Naive thymus-derived CD4-positive, alpha-beta T cell (primary cell): Measurements from ENCODE around the gene HIPK4. TPM values are rescaled to one million over a fixed set of nuclear protein-coding genes. Genes with fewer than 3 reads are reported as not detected.
A peak's percentile ranks its signal among the peaks of the same experiment; 100 is the strongest.

ENCODE experiments used
- ATAC-seq: fragments of 150-1000 bp; cut with Tn5 transposase; 2 replicates; pipeline ENCODE4 v1.10.0; 2021; ENCODE audit warnings: mild to moderate bottlenecking, moderate library complexity
- CTCF ChIA-PET: fragments of 350-600 bp; sonication (Branson Sonifier 250); formaldehyde crosslinking; loops from one replicate; lab custom pipeline; 2021; ENCODE audit warnings: antibody characterized with exemption; lab: Charles Lee
- POLR2A ChIA-PET: fragments of 350-600 bp; sonication (Branson Sonifier 250); formaldehyde crosslinking; loops from one replicate; lab custom pipeline; 2021; ENCODE audit warnings: antibody characterized with exemption, inconsistent platforms; lab: Charles Lee
- DNase-seq, 9 donors: peaks; one replicate each; pipeline versions ENCODE4 v3.0.0 to v3.0.0-alpha.2; 2020 to 2022; ENCODE audit warnings: mixed read lengths in 1 of 9
- H3K27ac ChIP-seq: one replicate; pipeline ENCODE4 v1.7.0; 2013; ENCODE audit warnings: mild to moderate bottlenecking, low read depth, low read length, moderate library complexity
- H3K27me3 ChIP-seq, 2 donors: one replicate each; pipeline ENCODE4 v1.7.0; 2013; ENCODE audit warnings: low read length in 2 of 2, mild to moderate bottlenecking in 2 of 2, moderate library complexity in 2 of 2; ENCODE audit not compliant: control insufficient read depth in 2 of 2, insufficient read depth in 2 of 2
- H3K36me3 ChIP-seq, 3 experiments: 1 replicate in 2 of 3; 2 replicates in 1 of 3; pipeline ENCODE4 v1.7.0; 2013; ENCODE audit warnings: low read length in 3 of 3, mild to moderate bottlenecking in 3 of 3, moderate library complexity in 1 of 3; ENCODE audit not compliant: insufficient read depth in 3 of 3, control insufficient read depth in 2 of 3
- H3K4me1 ChIP-seq, 2 donors: one replicate each; pipeline ENCODE4 v1.7.0; 2013; ENCODE audit warnings: low read length in 2 of 2, mild to moderate bottlenecking in 2 of 2, moderate library complexity in 1 of 2; ENCODE audit not compliant: control insufficient read depth in 2 of 2, insufficient read depth in 2 of 2
- H3K4me3 ChIP-seq: 2 replicates; pipeline ENCODE4 v1.7.0; 2013; ENCODE audit warnings: mild to moderate bottlenecking, low read length
- H3K9me3 ChIP-seq, 3 experiments: 1 replicate in 2 of 3; 2 replicates in 1 of 3; pipeline ENCODE4 v1.7.0; 2013; ENCODE audit warnings: low read length in 3 of 3; ENCODE audit not compliant: control insufficient read depth in 2 of 3
- H3K27ac Mint-ChIP-seq, 9 donors: one replicate each; pipeline ENCODE4 v1.8.0; 2020 to 2022; ENCODE audit warnings: mixed read lengths in 9 of 9, mild to moderate bottlenecking in 8 of 9, moderate library complexity in 5 of 9, inconsistent platforms in 2 of 9
- H3K27me3 Mint-ChIP-seq, 5 donors: one replicate each; pipeline ENCODE4 v1.8.0; 2021 to 2022; ENCODE audit warnings: mixed read lengths in 5 of 5, mild to moderate bottlenecking in 1 of 5
- H3K36me3 Mint-ChIP-seq, 5 donors: one replicate each; pipeline ENCODE4 v1.8.0; 2020 to 2022; ENCODE audit warnings: mixed read lengths in 5 of 5, mild to moderate bottlenecking in 3 of 5, inconsistent platforms in 1 of 5
- H3K4me1 Mint-ChIP-seq, 7 donors: one replicate each; pipeline ENCODE4 v1.8.0; 2020 to 2022; ENCODE audit warnings: mixed read lengths in 7 of 7, mild to moderate bottlenecking in 3 of 7, inconsistent platforms in 1 of 7
- H3K4me3 Mint-ChIP-seq, 10 donors: one replicate each; pipeline ENCODE4 v1.8.0; 2020 to 2022; ENCODE audit warnings: mild to moderate bottlenecking in 10 of 10, mixed read lengths in 10 of 10, moderate library complexity in 6 of 10, inconsistent platforms in 2 of 10
- H3K9me3 Mint-ChIP-seq, 11 donors: one replicate each; pipeline ENCODE4 v1.8.0; 2020 to 2022; ENCODE audit warnings: mixed read lengths in 11 of 11, mild to moderate bottlenecking in 4 of 11, inconsistent platforms in 1 of 11, moderate library complexity in 1 of 11
- intact Hi-C, 2 donors: fragments of 100-400 bp; cut with micrococcal nuclease; formaldehyde crosslinking; loops; one replicate each; pipeline ENCODE4 v1.15.1; 2023
- polyA plus RNA-seq, 2 donors: library from polyadenylated mRNA; unstranded; fragments of 300-500 nt; fragmentation: Illumina TruSeq; gene quantifications; one replicate each; pipeline ENCODE4 v1.2.3, GENCODE V29; 2021
- total RNA-seq, 6 experiments: library from RNA in 5 of 6; stranded (reverse) in 5 of 6; gene quantifications; 1 replicate in 5 of 6; 2 replicates in 1 of 6; pipeline ENCODE4 v1.2.3 and lab custom pipeline; 2021 to 2026

The HIPK4 gene
- total and polyA plus RNA-seq, 7 experiments from 2014 or later: 0.12 to 0.24 TPM; not detected in 5

- Mint-ChIP-seq H3K9me3 (peaks cover 0 to 5% (median 0%) of the 10 kb centered on the region in 11 donors), H3K4me1 (peaks cover 12 to 43% (median 37%) of the 10 kb centered on the region in 7 donors), H3K4me3 (peak overlapping the region in 8 of 10 donors; percentile 28 to 93 (median 90)), H3K36me3 (peaks cover 0 to 7% (median 4%) of the 10 kb centered on the region in 5 donors), H3K27me3 (peaks cover 0 to 2% (median 0%) of the 10 kb centered on the region in 5 donors), H3K27ac (peak overlapping the region; percentile 93 to 100 (median 97))
- H3K4me3 ChIP-seq: no peak overlapping the region
- H3K27ac ChIP-seq: peak overlapping the region; percentile 90
- POLR2A ChIA-PET: interaction anchor here (0.9 to 7.3 kb wide), 8 partner anchors 10 to 43 kb away, joined by 3 to 60 read pairs (median 4); partner anchors contain the start of genes BLVRB, SERTAD3 and SPTBN4
- no peak for DNase-seq
- no peaks in the 10 kb centered on the region for H3K9me3 ChIP-seq
- ATAC-seq: no peak
- CTCF ChIA-PET: interaction anchor here (1.3 to 3.3 kb wide), 2 partner anchors 21 to 42 kb away, joined by 4 to 33 read pairs; partner anchors contain the start of genes BLVRB, SERTAD3 and SPTBN4
- intact Hi-C loops: loop anchor here (10.0 kb wide), 2 partner anchors 292 to 1078 kb away; partner anchors contain the start of genes COQ8B (in 1 of the 2), ITPKC (in 1 of the 2) and SAMD4B (in 1 of the 2)
- H3K4me1 ChIP-seq: peaks cover 15 to 18% of the 10 kb centered on the region in 2 donors
- no peaks in the 10 kb centered on the region for H3K27me3 ChIP-seq
- H3K36me3 ChIP-seq: peaks cover 0 to 17% (median 7%) of the 10 kb centered on the region in 3 experiments
Observed at GRCh38 chr19:40422748-40423566, 33.0 kb upstream of the HIPK4 start.

GRCh38 chr19:40421993-40422747 lies 32.2 kb upstream of the HIPK4 start:
- peaks cover 0 to 7% (median 4%) of the 10 kb centered on the region in 5 donors for H3K36me3 Mint-ChIP-seq
- H3K27ac ChIP-seq: peak overlapping the region; percentile 90
- intact Hi-C loops: loop anchor here (1.0 to 10.0 kb wide), 9 partner anchors 11 to 1077 kb away; partner anchors contain the start of genes BLVRB (in 2 of the 2), C19orf47 (in 1 of the 2), COQ8B (in 1 of the 2) and ITPKC (in 1 of the 2)
- peaks cover 12 to 49% (median 40%) of the 10 kb centered on the region in 7 donors for H3K4me1 Mint-ChIP-seq
- H3K27ac Mint-ChIP-seq: peak overlapping the region; percentile 93 to 100 (median 97)
- H3K36me3 ChIP-seq: peaks cover 0 to 17% (median 7%) of the 10 kb centered on the region in 3 experiments
- H3K4me1 ChIP-seq: peaks cover 15 to 18% of the 10 kb centered on the region in 2 donors
- H3K27me3 Mint-ChIP-seq: peaks cover 0 to 2% (median 0%) of the 10 kb centered on the region in 5 donors
- H3K4me3 ChIP-seq: no peak overlapping the region
- ATAC-seq: no peak
- POLR2A ChIA-PET: interaction anchor here (0.7 to 7.3 kb wide), 8 partner anchors 11 to 262 kb away, joined by 3 to 60 read pairs (median 10); partner anchors contain the start of genes BLVRB, SERTAD3 and SPTBN4
- H3K9me3 Mint-ChIP-seq: peaks cover 0 to 5% (median 0%) of the 10 kb centered on the region in 11 donors
- peak overlapping the region; percentile 28 to 93 (median 90) for H3K4me3 Mint-ChIP-seq
- no peaks in the 10 kb centered on the region for H3K9me3 ChIP-seq
- no peaks in the 10 kb centered on the region for H3K27me3 ChIP-seq
- DNase-seq: peak in 4 of 9 donors; percentile 32 to 40 (median 35)
- CTCF ChIA-PET: interaction anchor here (2.3 to 3.3 kb wide), 2 partner anchors 21 to 43 kb away, joined by 16 to 33 read pairs; partner anchors contain the start of genes BLVRB, SERTAD3 and SPTBN4

DNA sequence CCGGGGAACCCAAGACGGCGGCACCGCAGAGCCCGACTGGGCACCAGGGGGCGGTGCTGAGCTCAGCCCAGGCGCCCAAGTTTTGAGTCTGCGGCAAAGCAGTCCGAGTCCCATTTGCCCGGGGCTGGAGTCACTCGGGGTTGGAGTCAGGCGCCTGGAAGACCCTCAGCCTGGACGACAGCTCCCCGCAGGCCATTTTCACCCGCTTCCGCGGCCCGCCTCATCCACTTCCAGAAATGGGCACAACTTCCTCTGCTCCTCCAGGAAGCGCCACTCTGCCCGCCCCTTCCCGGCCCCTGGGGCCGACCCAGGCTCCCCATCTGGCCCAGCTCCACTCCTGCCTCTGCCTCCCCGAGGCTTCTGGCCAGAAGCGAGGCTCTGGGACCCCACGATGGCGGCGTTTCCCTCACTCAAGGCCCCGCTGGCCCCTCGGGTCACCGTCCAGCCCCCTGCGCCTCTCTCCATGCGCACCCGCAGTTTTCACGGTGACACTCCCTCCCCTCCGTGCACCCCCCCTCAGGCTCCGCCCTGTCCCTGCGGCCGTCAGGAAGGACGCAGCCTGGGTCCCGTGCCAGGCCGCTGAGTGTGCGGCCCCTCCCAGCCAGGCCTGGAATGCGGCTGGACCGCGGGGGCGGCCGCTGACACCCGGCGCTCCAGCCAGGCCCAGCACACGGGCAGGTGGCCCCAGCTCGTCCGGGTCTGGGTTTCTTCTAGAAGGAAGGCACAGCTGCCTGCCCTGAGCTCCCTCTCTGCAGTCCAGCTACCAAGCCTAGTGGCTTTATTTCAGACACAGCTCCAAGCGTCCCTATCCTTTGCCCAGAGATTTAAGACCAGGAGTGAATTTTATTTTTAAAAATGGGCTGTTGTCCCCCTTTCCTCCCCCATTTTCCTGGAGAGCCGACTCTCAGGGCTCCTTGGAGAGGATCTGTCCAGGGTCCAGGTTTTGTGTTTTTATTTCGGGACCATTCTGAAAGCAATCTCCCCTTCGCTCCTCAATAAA lies 31.1 kb upstream of the HIPK4 start:
- DNase-seq (peak; percentile 58 to 81 (median 67)), ATAC-seq (peak; percentile 66)
- peaks cover 0 to 5% (median 0%) of the 10 kb centered on the region in 11 donors for H3K9me3 Mint-ChIP-seq
- Histone ChIP-seq H3K9me3 (no peaks in the 10 kb centered on the region), H3K4me1 (peaks cover 11 to 15% of the 10 kb centered on the region in 2 donors), H3K27ac (peak overlapping the region; percentile 90), H3K27me3 (no peaks in the 10 kb centered on the region), H3K4me3 (peak overlapping the region; percentile 79), H3K36me3 (peaks cover 0 to 17% (median 7%) of the 10 kb centered on the region in 3 experiments)
- POLR2A ChIA-PET: interaction anchor here (0.5 to 7.3 kb wide), 19 partner anchors 9 to 261 kb away, joined by 3 to 60 read pairs (median 4); partner anchors contain the start of genes BLVRB, C19orf47, PLD3 and SERTAD3
- H3K4me1 Mint-ChIP-seq: peaks cover 12 to 54% (median 40%) of the 10 kb centered on the region in 7 donors
- intact Hi-C loops: loop anchor here (1.0 to 10.0 kb wide), 9 partner anchors 12 to 1076 kb away; partner anchors contain the start of genes BLVRB (in 2 of the 2), C19orf47 (in 2 of the 2), PLD3 (in 2 of the 2) and COQ8B (in 1 of the 2)
- peaks cover 0 to 2% (median 0%) of the 10 kb centered on the region in 5 donors for H3K27me3 Mint-ChIP-seq
- CTCF ChIA-PET: interaction anchor here (0.6 to 3.3 kb wide), 12 partner anchors 8 to 892 kb away, joined by 3 to 33 read pairs (median 4); partner anchors contain the start of genes BLVRB, SERTAD3 and SPTBN4
- peak overlapping the region; percentile 84 to 94 (median 91) for H3K4me3 Mint-ChIP-seq
- peak overlapping the region; percentile 93 to 100 (median 97) for H3K27ac Mint-ChIP-seq
- H3K36me3 Mint-ChIP-seq: peaks cover 0 to 7% (median 4%) of the 10 kb centered on the region in 5 donors

DNA sequence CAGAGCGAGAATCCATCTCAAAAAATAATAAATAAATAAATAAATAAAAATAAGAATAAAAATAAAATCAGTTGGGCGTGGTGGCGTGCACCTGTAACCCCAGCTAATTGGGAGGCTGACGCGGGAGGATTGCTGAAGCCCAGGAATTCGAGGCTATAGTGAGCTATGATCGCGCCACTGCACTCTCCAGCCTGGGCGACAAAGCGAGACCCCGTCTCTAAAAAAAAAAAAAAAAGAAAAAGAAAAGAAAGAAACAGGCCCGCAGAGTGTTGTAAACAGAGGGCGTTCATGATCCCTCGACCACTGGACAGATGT lies 30.4 kb upstream of the HIPK4 start:
- Histone ChIP-seq H3K27me3 (no peaks in the 10 kb centered on the region), H3K27ac (peak overlapping the region; percentile 90), H3K9me3 (no peaks in the 10 kb centered on the region), H3K36me3 (peaks cover 0 to 15% (median 7%) of the 10 kb centered on the region in 3 experiments), H3K4me3 (peak overlapping the region; percentile 79), H3K4me1 (peaks cover 10 to 15% of the 10 kb centered on the region in 2 donors)
- Mint-ChIP-seq H3K9me3 (peaks cover 0 to 5% (median 0%) of the 10 kb centered on the region in 11 donors), H3K27me3 (no peaks in the 10 kb centered on the region), H3K27ac (peak overlapping the region; percentile 54 to 100 (median 92)), H3K4me3 (peak overlapping the region; percentile 84 to 93 (median 90)), H3K4me1 (peaks cover 12 to 55% (median 40%) of the 10 kb centered on the region in 7 donors), H3K36me3 (peaks cover 0 to 7% (median 4%) of the 10 kb centered on the region in 5 donors)
- ATAC-seq (no peak), DNase-seq (no peak)
- CTCF ChIA-PET: interaction anchor here (0.6 to 3.3 kb wide), 10 partner anchors 9 to 893 kb away, joined by 3 to 33 read pairs (median 4); partner anchors contain the start of genes BLVRB, SERTAD3 and SPTBN4
- intact Hi-C loops: loop anchor here (1.0 to 10.0 kb wide), 4 partner anchors 72 to 1076 kb away; partner anchors contain the start of genes C19orf47 (in 1 of the 2), COQ8B (in 1 of the 2), ITPKC (in 1 of the 2) and PLD3 (in 1 of the 2)
- POLR2A ChIA-PET: interaction anchor here (0.6 to 7.3 kb wide), 17 partner anchors 8 to 190 kb away, joined by 3 to 60 read pairs (median 4); partner anchors contain the start of genes BLVRB, C19orf47, PLD3 and SERTAD3
